HG03432 (cell line): ENCODE measurements around the gene STAC3.

Experiments
- ATAC-seq: cut with Tn5 transposase; IDR thresholded peaks from one replicate; pipeline ENCODE4 v1.9.1; 2021; ENCODE audit warnings: mild to moderate bottlenecking, moderate library complexity; ENCODE audit not compliant: unreplicated experiment

Gene STAC3

GRCh38 chr12:57212701-57213057, 38.3 kb downstream of the STAC3 start:
- no peak for ATAC-seq

- no peak for ATAC-seq
Observed at GRCh38 chr12:57211791-57212700, 38.9 kb downstream of the STAC3 start.

GRCh38 chr12:57210926-57211692, 39.9 kb downstream of the STAC3 start:
- no peak for ATAC-seq

GRCh38 chr12:57210461-57210860, 40.5 kb downstream of the STAC3 start:
- ATAC-seq: no peak

- no peak for ATAC-seq
Observed at GRCh38 chr12:57209916-57210315, 41.1 kb downstream of the STAC3 start.

- no peak for ATAC-seq
Observed at GRCh38 chr12:57208631-57209282, 42.2 kb downstream of the STAC3 start.

- ATAC-seq: no peak
Observed at GRCh38 chr12:57207731-57208630, 43.0 kb downstream of the STAC3 start.

GRCh38 chr12:57205931-57206330, 45.1 kb downstream of the STAC3 start:
- ATAC-seq: no peak

GRCh38 chr12:57205186-57205585, 45.8 kb downstream of the STAC3 start:
- no peak for ATAC-seq

GRCh38 chr12:57204454-57204853, 46.5 kb downstream of the STAC3 start:
- ATAC-seq: no peak

- ATAC-seq: no peak
Observed at GRCh38 chr12:57203791-57204190, 47.2 kb downstream of the STAC3 start.

GRCh38 chr12:57203201-57203600, 47.8 kb downstream of the STAC3 start:
- no peak for ATAC-seq

GRCh38 chr12:57202321-57202720, 48.7 kb downstream of the STAC3 start:
- ATAC-seq: no peak

- ATAC-seq: no peak
Observed at GRCh38 chr12:57201631-57202030, 49.4 kb downstream of the STAC3 start.

- ATAC-seq: no peak
Observed at GRCh38 chr12:57201219-57201618, 49.8 kb downstream of the STAC3 start.

GRCh38 chr12:57200497-57200896, 50.5 kb downstream of the STAC3 start:
- no peak for ATAC-seq

GRCh38 chr12:57199191-57199590, 51.8 kb downstream of the STAC3 start:
- no peak for ATAC-seq

- no peak for ATAC-seq
Observed at GRCh38 chr12:57198329-57198728, 52.7 kb downstream of the STAC3 start.

GRCh38 chr12:57196956-57197355, 54.0 kb downstream of the STAC3 start:
- ATAC-seq: no peak

- ATAC-seq: no peak
Observed at GRCh38 chr12:57196439-57196838, 54.5 kb downstream of the STAC3 start.
